Choroid plexus epithelial cell (primary cell): Measurements from ENCODE around the gene FBLIM1.

Experiments
- DNase-seq: peaks from one replicate; pipeline ENCODE4 v3.0.0-alpha.2; 2010; ENCODE audit warnings: low read depth
- H3K4me3 ChIP-seq: 2 replicates; pipeline ENCODE4 v1.5.1; 2011; ENCODE audit warnings: low read depth, mild to moderate bottlenecking, control low read depth, low read length, moderate library complexity
- TF ChIP-seq, protein P1 (sequence below): conservative IDR thresholded peaks from 2 replicates; pipeline ENCODE4 v1.5.1; 2011; ENCODE audit warnings: low read depth, mild to moderate bottlenecking, control low read depth, inconsistent platforms, low read length, moderate library complexity

Gene FBLIM1

DNA sequence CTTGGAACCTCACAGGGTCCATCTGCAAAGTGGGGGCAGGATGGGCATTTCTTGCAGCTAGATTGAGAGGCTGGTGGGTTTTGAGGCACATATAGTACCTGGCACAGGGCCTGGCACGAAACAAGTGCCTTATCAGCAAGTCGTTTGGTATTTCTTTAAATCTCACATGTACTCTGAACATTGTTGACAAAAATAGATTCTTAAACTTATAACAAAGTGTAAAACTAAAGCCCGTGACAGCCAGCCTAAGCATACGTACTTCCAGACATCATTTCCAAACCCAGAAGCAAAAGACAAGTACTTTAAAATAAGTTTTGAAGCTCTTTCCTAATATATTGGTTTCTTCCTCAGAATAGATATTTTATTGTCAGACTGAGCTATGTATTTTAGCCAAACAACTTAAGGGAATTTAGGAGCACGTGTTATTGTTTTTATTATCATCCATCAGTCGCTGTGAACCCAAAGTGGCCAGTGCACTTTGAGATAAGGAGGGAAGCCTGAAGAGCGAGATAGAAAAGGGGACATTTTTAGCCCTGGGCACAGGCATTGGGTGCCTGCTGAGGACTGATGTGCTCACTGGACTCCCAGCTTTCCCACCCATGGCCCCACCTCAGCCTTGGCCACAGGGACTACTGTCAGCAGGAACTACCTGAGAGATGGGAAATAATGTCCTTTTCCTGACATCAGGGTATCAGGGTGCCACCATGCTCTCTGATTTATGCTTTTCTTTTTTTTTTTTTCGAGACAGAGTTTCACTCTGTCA lies 3.0 kb downstream of the FBLIM1 start:
- DNase-seq = peak; percentile 34
- peak overlapping the region; percentile 78 for H3K4me3 ChIP-seq
- TF ChIP-seq, protein P1, sequence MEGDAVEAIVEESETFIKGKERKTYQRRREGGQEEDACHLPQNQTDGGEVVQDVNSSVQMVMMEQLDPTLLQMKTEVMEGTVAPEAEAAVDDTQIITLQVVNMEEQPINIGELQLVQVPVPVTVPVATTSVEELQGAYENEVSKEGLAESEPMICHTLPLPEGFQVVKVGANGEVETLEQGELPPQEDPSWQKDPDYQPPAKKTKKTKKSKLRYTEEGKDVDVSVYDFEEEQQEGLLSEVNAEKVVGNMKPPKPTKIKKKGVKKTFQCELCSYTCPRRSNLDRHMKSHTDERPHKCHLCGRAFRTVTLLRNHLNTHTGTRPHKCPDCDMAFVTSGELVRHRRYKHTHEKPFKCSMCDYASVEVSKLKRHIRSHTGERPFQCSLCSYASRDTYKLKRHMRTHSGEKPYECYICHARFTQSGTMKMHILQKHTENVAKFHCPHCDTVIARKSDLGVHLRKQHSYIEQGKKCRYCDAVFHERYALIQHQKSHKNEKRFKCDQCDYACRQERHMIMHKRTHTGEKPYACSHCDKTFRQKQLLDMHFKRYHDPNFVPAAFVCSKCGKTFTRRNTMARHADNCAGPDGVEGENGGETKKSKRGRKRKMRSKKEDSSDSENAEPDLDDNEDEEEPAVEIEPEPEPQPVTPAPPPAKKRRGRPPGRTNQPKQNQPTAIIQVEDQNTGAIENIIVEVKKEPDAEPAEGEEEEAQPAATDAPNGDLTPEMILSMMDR = no peak

DNA sequence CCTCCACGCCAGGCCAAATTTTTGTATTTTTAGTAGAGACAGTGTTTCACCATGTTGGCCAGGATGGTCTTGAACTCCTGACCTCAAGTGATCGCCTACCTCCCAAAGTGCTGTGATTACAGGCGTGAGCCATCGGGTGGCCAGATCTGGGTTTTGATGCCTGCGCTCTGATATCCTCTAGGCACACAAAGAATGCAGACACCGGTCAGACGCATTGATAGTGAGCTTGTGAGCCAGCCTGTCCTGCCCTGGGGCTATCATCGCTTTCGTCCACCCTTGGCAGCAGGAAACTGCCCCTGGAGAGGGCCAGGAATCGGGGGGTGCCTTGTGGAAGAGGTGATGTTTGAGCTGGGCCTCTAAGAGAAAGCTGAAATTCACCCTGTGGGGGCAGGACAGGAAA lies 4.0 kb downstream of the FBLIM1 start:
- H3K4me3 ChIP-seq = no peak overlapping the region
- DNase-seq = no peak
- TF ChIP-seq, protein P1 = no peak

DNA sequence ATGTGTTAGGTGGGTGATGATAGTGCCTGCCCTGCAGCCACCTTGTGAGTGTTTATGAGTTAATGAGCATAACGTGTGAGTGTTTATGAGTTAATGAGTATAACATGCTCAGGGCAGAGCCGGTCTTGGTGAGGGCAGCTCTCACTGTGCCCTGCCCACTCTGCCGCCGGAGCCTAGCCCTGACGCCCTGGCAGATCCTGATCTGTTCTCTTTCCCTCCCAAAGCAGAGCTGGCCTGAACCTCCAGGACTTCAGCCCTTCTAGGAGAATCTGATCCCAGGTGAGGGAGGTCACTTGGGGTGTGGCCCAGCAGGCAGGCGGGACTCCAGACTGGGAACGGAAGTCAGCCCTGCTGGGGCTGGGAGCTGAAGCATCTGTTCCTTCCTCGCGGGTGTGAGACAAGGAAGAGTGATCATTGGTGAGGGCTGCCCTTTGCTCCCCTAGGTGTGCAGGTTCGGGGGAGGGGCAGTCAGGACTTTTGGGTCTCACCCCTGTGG lies 5.7 kb downstream of the FBLIM1 start:
- TF ChIP-seq, protein P1 = no peak
- H3K4me3 ChIP-seq = no peak overlapping the region
- no peak for DNase-seq

DNA sequence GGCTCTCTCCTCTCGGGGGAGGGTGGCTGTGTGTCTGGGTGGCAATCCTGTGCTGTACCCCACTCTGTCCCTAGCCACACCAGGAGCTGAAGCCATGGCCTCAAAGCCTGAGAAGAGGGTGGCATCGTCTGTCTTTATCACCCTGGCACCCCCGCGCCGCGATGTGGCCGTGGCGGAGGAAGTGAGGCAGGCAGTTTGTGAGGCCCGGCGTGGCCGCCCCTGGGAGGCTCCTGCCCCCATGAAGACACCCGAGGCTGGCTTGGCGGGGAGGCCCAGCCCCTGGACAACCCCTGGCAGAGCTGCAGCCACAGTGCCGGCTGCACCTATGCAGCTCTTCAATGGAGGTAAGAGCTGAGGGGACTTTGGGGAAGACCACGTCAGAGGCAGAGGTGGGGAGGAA lies 6.3 kb downstream of the FBLIM1 start:
- DNase-seq = no peak
- H3K4me3 ChIP-seq = no peak overlapping the region
- TF ChIP-seq, protein P1 = no peak

GRCh38 chr1:15765495-15766194 lies 7.0 kb downstream of the FBLIM1 start:
- TF ChIP-seq, protein P1 = no peak
- DNase-seq = peak; percentile 70
- no peak overlapping the region for H3K4me3 ChIP-seq

DNA sequence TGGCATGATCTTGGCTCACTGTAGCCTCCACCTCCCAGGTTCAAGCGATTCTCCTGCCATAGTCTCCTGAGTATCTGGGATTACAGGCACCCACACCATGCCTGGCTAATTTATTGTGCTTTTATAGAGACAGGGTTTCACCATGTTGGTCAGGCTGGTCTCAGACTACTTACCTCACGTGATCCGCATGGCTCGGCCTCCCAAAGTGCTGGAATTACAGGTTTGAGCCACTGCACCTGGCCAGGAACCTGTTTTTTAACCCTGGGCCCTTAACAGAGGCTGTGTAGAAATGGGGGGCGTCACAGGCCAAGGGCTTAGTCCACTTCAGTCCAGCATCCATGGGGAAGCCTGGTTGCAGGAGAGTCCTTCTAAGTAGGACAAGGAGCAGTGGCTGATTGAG lies 9.3 kb downstream of the FBLIM1 start:
- DNase-seq = no peak
- TF ChIP-seq, protein P1 = no peak
- no peak overlapping the region for H3K4me3 ChIP-seq
